Thoracic aorta (tissue), 2 donors: ENCODE data around the gene IL3RA. TPM values are rescaled to one million over a fixed set of nuclear protein-coding genes. Genes with fewer than 3 reads are reported as not detected.
"Not testable (repeated sequence)": the region's sequence is repeated elsewhere in the genome, so short reads cannot be mapped to it uniquely, and the experiment has no call there.

Source experiments
- ATAC-seq: fragments of 150-250 bp; one replicate; pipeline ENCODE4 v1.8.0; 2017; ENCODE audit warnings: low read depth; ENCODE audit not compliant: insufficient number of reproducible peaks, low FRiP score
- DNase-seq: peaks from one replicate; pipeline ENCODE4 v3.0.0-alpha.2; 2020; ENCODE audit warnings: low spot score
- H3K27ac ChIP-seq, 2 donors: fragments of 200-600 bp; sonication (generic); 1 replicate in 1 of 2; 2 replicates in 1 of 2; pipeline ENCODE4 v1.5.1; 2016; ENCODE audit warnings: mild to moderate bottlenecking in 2 of 2, moderate library complexity in 2 of 2
- H3K27me3 ChIP-seq: fragments of 200-600 bp; sonication (generic); replicated peaks from 2 replicates; pipeline ENCODE4 v1.6.0; 2016; ENCODE audit warnings: mild to moderate bottlenecking; ENCODE audit not compliant: insufficient read depth
- H3K36me3 ChIP-seq: fragments of 200-600 bp; sonication (generic); one replicate; pipeline ENCODE4 v1.5.1; 2016
- H3K4me1 ChIP-seq, 2 donors: fragments of 200-600 bp; sonication (generic); 1 replicate in 1 of 2; 2 replicates in 1 of 2; pipeline versions ENCODE4 v1.5.1 to v1.6.0; 2016; ENCODE audit warnings: low read depth in 2 of 2, mild to moderate bottlenecking in 1 of 2; ENCODE audit not compliant: control insufficient read depth in 1 of 2
- H3K4me3 ChIP-seq: fragments of 200-600 bp; sonication (generic); 2 replicates; pipeline ENCODE4 v1.5.1; 2016; ENCODE audit warnings: mild to moderate bottlenecking
- H3K9me3 ChIP-seq: fragments of 200-600 bp; sonication (generic); 2 replicates; pipeline ENCODE4 v1.5.1; 2016
- CTCF ChIP-seq: fragments of 200-600 bp; sonication (generic); IDR thresholded peaks from one replicate; pipeline ENCODE4 v1.5.1; 2019; ENCODE audit warnings: antibody characterized with exemption
- total RNA-seq, 2 donors: library from RNA; depleted of rRNA; stranded (reverse); fragments of >200 nt; gene quantifications; one replicate each; pipeline versions ENCODE4 v1.1.0 to v1.2.3, GENCODE V29; 2016

Gene IL3RA
- total RNA-seq, 2 donors from 2014 or later, result 7.3 to 13.5 TPM

GRCh38 chrX:1401611-1402430 lies 65.2 kb downstream of the IL3RA start:
- no peak for DNase-seq
- Histone ChIP-seq H3K4me3 (no peak overlapping the region), H3K27me3 (no peaks in the 10 kb centered on the region), H3K27ac (no peak overlapping the region), H3K36me3 (peaks cover 32% of the 10 kb centered on the region), H3K4me1 (no peaks in the 10 kb centered on the region), H3K9me3 (no peaks in the 10 kb centered on the region)
- TF ChIP-seq CTCF, result no peak
- no peak for ATAC-seq

GRCh38 chrX:1403228-1403627 lies 66.6 kb downstream of the IL3RA start:
- H3K9me3 ChIP-seq, result no peaks in the 10 kb centered on the region
- no peak overlapping the region for H3K4me3 ChIP-seq
- H3K36me3 ChIP-seq, result peaks cover 44% of the 10 kb centered on the region
- no peaks in the 10 kb centered on the region for H3K4me1 ChIP-seq
- DNase-seq (no peak), ATAC-seq (no peak)
- no peak for TF ChIP-seq CTCF
- no peaks in the 10 kb centered on the region for H3K27me3 ChIP-seq
- H3K27ac ChIP-seq, result no peak overlapping the region

- DNase-seq, ATAC-seq, H3K9me3 ChIP-seq, H3K4me3 ChIP-seq, H3K27ac ChIP-seq, H3K4me1 ChIP-seq, H3K27me3 ChIP-seq: not testable (repeated sequence)
- peaks cover 44% of the 10 kb centered on the region for H3K36me3 ChIP-seq
Observed at GRCh38 chrX:1403867-1404266, 67.3 kb downstream of the IL3RA start.

- H3K27me3 ChIP-seq, H3K4me1 ChIP-seq, DNase-seq, ATAC-seq, H3K27ac ChIP-seq, H3K4me3 ChIP-seq, H3K9me3 ChIP-seq: not testable (repeated sequence)
- H3K36me3 ChIP-seq, result peaks cover 44% of the 10 kb centered on the region
Observed at GRCh38 chrX:1405769-1406168, 69.2 kb downstream of the IL3RA start.

GRCh38 chrX:1407035-1407434 lies 70.5 kb downstream of the IL3RA start:
- ATAC-seq (no peak), DNase-seq (no peak)
- no peaks in the 10 kb centered on the region for H3K4me1 ChIP-seq
- H3K9me3 ChIP-seq, result no peaks in the 10 kb centered on the region
- H3K4me3 ChIP-seq, result no peak overlapping the region
- H3K36me3 ChIP-seq, result peaks cover 52% of the 10 kb centered on the region
- no peak for TF ChIP-seq CTCF
- H3K27ac ChIP-seq, result no peak overlapping the region
- H3K27me3 ChIP-seq, result no peaks in the 10 kb centered on the region

GRCh38 chrX:1411326-1411725 lies 74.7 kb downstream of the IL3RA start:
- Histone ChIP-seq H3K4me3 (no peak overlapping the region), H3K9me3 (no peaks in the 10 kb centered on the region), H3K27ac (no peak overlapping the region), H3K4me1 (no peaks in the 10 kb centered on the region), H3K36me3 (peaks cover 44% of the 10 kb centered on the region), H3K27me3 (no peaks in the 10 kb centered on the region)
- no peak for TF ChIP-seq CTCF
- DNase-seq, result no peak
- no peak for ATAC-seq
